ENCODE results near the gene PIPOX. TPM values are rescaled to one million over a fixed set of nuclear protein-coding genes. Genes with fewer than 3 reads are reported as not detected.

PIPOX gene
- total and polyA plus RNA-seq, 7 donors, result 0.71 to 20.5 (median 8.7) TPM; not detected in 1

GRCh38 chr17:29016345-29017210 lies 26.4 kb upstream of the PIPOX start:
- Histone ChIP-seq H3K27me3 (peaks cover 0 to 23% (median 3%) of the 10 kb centered on the region in 3 donors), H3K4me1 (peaks cover 0 to 6% (median 0%) of the 10 kb centered on the region in 4 donors), H3K36me3 (no peaks in the 10 kb centered on the region), H3K4me3 (no peak overlapping the region), H3K9me3 (no peaks in the 10 kb centered on the region), H3K27ac (no peak overlapping the region)
- WGBS, 2 donors, result 42 to 58% methylated on average over 13 of the region's 13 CpGs
- intact Hi-C loops (cut with DNase I), result no loop called here
- no peak for DNase-seq
- no peak for TF ChIP-seq POLR2A (IDR thresholded peaks at IDR 0.05)
- TF ChIP-seq CTCF (IDR thresholded peaks at IDR 0.05), result no peak
- no peak for TF ChIP-seq EP300 (IDR thresholded peaks at IDR 0.05)
- TF ChIP-seq POLR2AphosphoS5 (IDR thresholded peaks at IDR 0.05), result no peak

GRCh38 chr17:29018788-29019474 lies 24.0 kb upstream of the PIPOX start:
- intact Hi-C loops (cut with DNase I), result no loop called here
- no peaks in the 10 kb centered on the region for H3K36me3 ChIP-seq
- H3K27me3 ChIP-seq, result peaks cover 0 to 23% (median 3%) of the 10 kb centered on the region in 3 donors
- H3K4me1 ChIP-seq, result peaks cover 0 to 6% (median 0%) of the 10 kb centered on the region in 4 donors
- H3K4me3 ChIP-seq, result no peak overlapping the region
- DNase-seq, result no peak
- H3K27ac ChIP-seq, result no peak overlapping the region
- WGBS, 2 donors, result 42 to 46% methylated on average over 6 of the region's 6 CpGs
- no peaks in the 10 kb centered on the region for H3K9me3 ChIP-seq
- TF ChIP-seq EP300 (IDR thresholded peaks at IDR 0.05) (no peak), CTCF (IDR thresholded peaks at IDR 0.05) (no peak), POLR2A (IDR thresholded peaks at IDR 0.05) (no peak), POLR2AphosphoS5 (IDR thresholded peaks at IDR 0.05) (no peak)

- no peak for DNase-seq
- intact Hi-C loops (cut with DNase I), result no loop called here
These were observed 23.3 kb upstream of the PIPOX start for GRCh38 chr17:29019475-29020181.

More at GRCh38 chr17:29019475-29020181, 23.3 kb upstream of the PIPOX start:
- peaks cover 0 to 6% (median 0%) of the 10 kb centered on the region in 4 donors for H3K4me1 ChIP-seq
- WGBS, 2 donors, result 2 to 5% methylated on average over 39 of the region's 39 CpGs
- TF ChIP-seq POLR2AphosphoS5 (IDR thresholded peaks at IDR 0.05), result no peak
- TF ChIP-seq EP300 (IDR thresholded peaks at IDR 0.05), result no peak
- TF ChIP-seq CTCF (IDR thresholded peaks at IDR 0.05), result no peak
- TF ChIP-seq POLR2A (IDR thresholded peaks at IDR 0.05), result no peak
- no peaks in the 10 kb centered on the region for H3K9me3 ChIP-seq
- peaks cover 0 to 23% (median 3%) of the 10 kb centered on the region in 3 donors for H3K27me3 ChIP-seq
- H3K27ac ChIP-seq, result no peak overlapping the region
- no peaks in the 10 kb centered on the region for H3K36me3 ChIP-seq
- no peak overlapping the region for H3K4me3 ChIP-seq

All from sigmoid colon (tissue), 7 donors.